B cell (primary cell): Measurements from ENCODE around the gene DNASE1L2. TPM values are rescaled to one million over a fixed set of nuclear protein-coding genes. Genes with fewer than 3 reads are reported as not detected.

Source experiments
- ATAC-seq: fragments of 200-7000 bp; cut with Tn5 transposase; one replicate; pipeline ENCODE4 v1.10.0; 2021; ENCODE audit warnings: low read depth, mild to moderate bottlenecking, moderate number of reproducible peaks, moderate library complexity
- CTCF ChIA-PET: fragments of 350-600 bp; sonication (Branson Sonifier 250); formaldehyde crosslinking; loops from one replicate; lab custom pipeline; 2021; ENCODE audit warnings: antibody characterized with exemption, inconsistent platforms; lab: Charles Lee
- POLR2A ChIA-PET: fragments of 350-600 bp; sonication (Branson Sonifier 250); formaldehyde crosslinking; loops from one replicate; lab custom pipeline; 2021; ENCODE audit warnings: antibody characterized with exemption; lab: Charles Lee
- DNase-seq: peaks from one replicate; pipeline ENCODE4 v3.0.0; 2013
- H2AFZ ChIP-seq: 2 replicates; pipeline ENCODE4 v1.6.1; 2012; ENCODE audit warnings: mild to moderate bottlenecking, low read depth, low read length; ENCODE audit not compliant: insufficient read depth, poor library complexity, severe bottlenecking
- H3K27ac ChIP-seq, 2 donors: 1 replicate in 1 of 2; 2 replicates in 1 of 2; pipeline ENCODE4 v1.5.1; 2012 to 2013; ENCODE audit warnings: low read length in 2 of 2, mild to moderate bottlenecking in 2 of 2, moderate library complexity in 1 of 2
- H3K27me3 ChIP-seq, 4 experiments: fragments of 200-600 bp in 1 of 4; sonication (generic) in 1 of 4; replicated peaks in 1 of 4; 1 replicate in 2 of 4; 2 replicates in 2 of 4; pipeline versions ENCODE4 v1.6.1 to v1.7.0; 2013 to 2016; ENCODE audit warnings: low read length in 3 of 4, mild to moderate bottlenecking in 2 of 4, mixed read lengths in 1 of 4, moderate library complexity in 1 of 4; ENCODE audit not compliant: insufficient read depth in 4 of 4, control insufficient read depth in 3 of 4; ENCODE audit errors: control extremely low read depth in 1 of 4
- H3K36me3 ChIP-seq, 2 experiments: replicated peaks in 1 of 2; 1 replicate in 1 of 2; 2 replicates in 1 of 2; pipeline versions ENCODE4 v1.6.1 to v1.7.1; 2013; ENCODE audit warnings: low read length in 1 of 2; ENCODE audit not compliant: insufficient read depth in 2 of 2, control insufficient read depth in 1 of 2; ENCODE audit errors: control extremely low read depth in 1 of 2, extremely low read depth in 1 of 2
- H3K4me1 ChIP-seq, 2 donors: fragments of 200-600 bp in 1 of 2; sonication (generic) in 1 of 2; 1 replicate in 1 of 2; 2 replicates in 1 of 2; pipeline versions ENCODE4 v1.5.1 to v1.6.1; 2013 to 2017; ENCODE audit warnings: low read length in 2 of 2; ENCODE audit not compliant: control insufficient read depth in 2 of 2, insufficient read depth in 2 of 2
- H3K4me2 ChIP-seq: replicated peaks from 2 replicates; pipeline ENCODE3; 2012; ENCODE audit warnings: mild to moderate bottlenecking, low read depth, low read length; ENCODE audit not compliant: poor library complexity, severe bottlenecking
- H3K4me3 ChIP-seq, 5 experiments: fragments of 200-600 bp in 1 of 5; sonication (generic) in 1 of 5; 1 replicate in 3 of 5; 2 replicates in 2 of 5; pipeline versions ENCODE4 v1.5.1 to v1.7.0; 2011 to 2016; ENCODE audit warnings: low read length in 4 of 5, mild to moderate bottlenecking in 4 of 5, low read depth in 2 of 5, control low read depth in 1 of 5, moderate library complexity in 1 of 5; ENCODE audit not compliant: insufficient read depth in 1 of 5; ENCODE audit errors: control extremely low read depth in 1 of 5, extremely low read depth in 1 of 5
- H3K79me2 ChIP-seq: fragments of 200-600 bp; sonication (generic); one replicate; pipeline ENCODE4 v1.6.0; 2016; ENCODE audit warnings: low read length; ENCODE audit not compliant: control insufficient read depth, insufficient read depth
- H3K9ac ChIP-seq: fragments of 200-600 bp; sonication (generic); 2 replicates; pipeline ENCODE4 v1.6.1; 2017; ENCODE audit warnings: mild to moderate bottlenecking, low read length, moderate library complexity
- H3K9me3 ChIP-seq, 3 donors: one replicate each; pipeline versions ENCODE4 v1.6.1 to v1.7.1; 2013; ENCODE audit warnings: low read length in 2 of 3; ENCODE audit not compliant: control insufficient read depth in 2 of 3, insufficient read depth in 1 of 3; ENCODE audit errors: control extremely low read depth in 1 of 3
- H4K20me1 ChIP-seq: 2 replicates; pipeline ENCODE4 v1.6.0; 2012; ENCODE audit warnings: mild to moderate bottlenecking, low read length; ENCODE audit not compliant: insufficient read depth, control insufficient read depth, poor library complexity, severe bottlenecking
- H3K27ac Mint-ChIP-seq: one replicate; pipeline ENCODE4 v1.8.0; 2021; ENCODE audit warnings: mixed read lengths
- H3K27me3 Mint-ChIP-seq: one replicate; pipeline ENCODE4 v1.8.0; 2021; ENCODE audit warnings: mixed read lengths
- H3K4me1 Mint-ChIP-seq: one replicate; pipeline ENCODE4 v1.8.0; 2021; ENCODE audit warnings: mixed read lengths
- H3K4me3 Mint-ChIP-seq: one replicate; pipeline ENCODE4 v1.8.0; 2021; ENCODE audit warnings: mixed read lengths
- H3K9me3 Mint-ChIP-seq: one replicate; pipeline ENCODE4 v1.8.0; 2022; ENCODE audit warnings: mixed read lengths; ENCODE audit not compliant: insufficient read depth
- EZH2 ChIP-seq: IDR thresholded peaks from 2 replicates; pipeline ENCODE4 v1.6.1; 2012; ENCODE audit warnings: borderline replicate concordance, low read depth, mild to moderate bottlenecking, moderate library complexity, low read length; ENCODE audit not compliant: insufficient read depth, poor library complexity, severe bottlenecking
- WGBS: methylation state at CpG from one replicate; pipeline ENCODE4 v1.1.5; 2013; ENCODE audit warnings: missing lambda C conversion rate; ENCODE audit not compliant: insufficient coverage; 5-methylcytosine and 5-hydroxymethylcytosine counted together
- intact Hi-C: fragments of 100-400 bp; cut with micrococcal nuclease; formaldehyde crosslinking; loops from one replicate; pipeline ENCODE4 v1.10.0; 2022
- polyA plus RNA-seq: library from polyadenylated mRNA; depleted of rRNA; stranded (reverse); fragments of >200 nt; gene quantifications from 2 replicates; pipeline ENCODE4 v1.2.3, GENCODE V29; 2012
- total RNA-seq, 2 donors: library from RNA; stranded (reverse); fragments of 120-200 nt in 1 of 2; gene quantifications; 1 replicate in 1 of 2; 2 replicates in 1 of 2; pipeline versions ENCODE4 v1.2.3 to v1.2.4, GENCODE V29; 2013 to 2022
- TF ChIP-seq, protein P1 (sequence below): fragments of 200-600 bp; IDR thresholded peaks from one replicate; pipeline ENCODE4 v1.8.0; 2022; ENCODE audit warnings: antibody characterized with exemption, mild to moderate bottlenecking

The DNASE1L2 gene
- total and polyA plus RNA-seq, 2 donors (not counting 1 experiment from before 2014, with no cell fraction given) = 1.1 to 1.6 TPM

DNA sequence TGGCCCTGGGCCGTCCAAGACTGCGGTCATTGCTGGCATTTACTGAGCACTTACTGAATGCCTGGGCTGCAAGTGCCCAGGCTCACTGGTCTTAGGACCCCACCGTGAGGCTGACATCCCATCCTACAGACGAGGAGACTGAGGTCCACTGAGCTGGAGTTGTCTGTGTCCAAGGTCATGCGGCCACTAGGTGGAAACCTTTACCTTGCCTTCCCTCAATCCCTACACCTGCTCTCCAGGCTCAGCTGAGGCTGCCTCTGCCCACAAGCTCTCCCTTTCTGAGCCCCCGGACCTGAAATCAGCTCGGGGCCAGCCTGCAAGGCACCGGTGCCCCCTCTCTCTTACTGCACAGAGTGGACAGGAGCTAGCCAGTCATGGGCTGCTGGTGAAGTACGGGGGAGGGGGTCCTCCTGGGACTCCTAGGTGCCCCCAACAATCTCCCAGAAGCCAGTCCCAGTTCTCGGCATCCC is 41.4 kb upstream of the DNASE1L2 start:
- Mint-ChIP-seq H3K4me3 (peak overlapping the region; percentile 78), H3K9me3 (no peaks in the 10 kb centered on the region), H3K4me1 (peaks cover 10% of the 10 kb centered on the region), H3K27me3 (peaks cover 28% of the 10 kb centered on the region), H3K27ac (peak overlapping the region; percentile 37)
- intact Hi-C loops = loop anchor here (1.0 to 10.0 kb wide), 4 partner anchors 56 to 410 kb away; partner anchors contain the start of genes ABCA3 and ECI1
- Histone ChIP-seq H3K9me3 (peaks cover 0 to 6% (median 0%) of the 10 kb centered on the region in 3 donors), H4K20me1 (no peaks in the 10 kb centered on the region), H3K36me3 (no peaks in the 10 kb centered on the region), H3K79me2 (no peaks in the 10 kb centered on the region), H3K4me3 (peak overlapping the region in 1 of 5 experiments; percentile 44), H3K27me3 (peaks cover 0 to 50% (median 20%) of the 10 kb centered on the region in 4 experiments), H3K9ac (no peak overlapping the region), H2AFZ (no peak overlapping the region), H3K4me1 (peaks cover 12 to 22% of the 10 kb centered on the region in 2 donors), H3K4me2 (peak overlapping the region; percentile 83), H3K27ac (no peak overlapping the region)
- TF ChIP-seq, protein P1, sequence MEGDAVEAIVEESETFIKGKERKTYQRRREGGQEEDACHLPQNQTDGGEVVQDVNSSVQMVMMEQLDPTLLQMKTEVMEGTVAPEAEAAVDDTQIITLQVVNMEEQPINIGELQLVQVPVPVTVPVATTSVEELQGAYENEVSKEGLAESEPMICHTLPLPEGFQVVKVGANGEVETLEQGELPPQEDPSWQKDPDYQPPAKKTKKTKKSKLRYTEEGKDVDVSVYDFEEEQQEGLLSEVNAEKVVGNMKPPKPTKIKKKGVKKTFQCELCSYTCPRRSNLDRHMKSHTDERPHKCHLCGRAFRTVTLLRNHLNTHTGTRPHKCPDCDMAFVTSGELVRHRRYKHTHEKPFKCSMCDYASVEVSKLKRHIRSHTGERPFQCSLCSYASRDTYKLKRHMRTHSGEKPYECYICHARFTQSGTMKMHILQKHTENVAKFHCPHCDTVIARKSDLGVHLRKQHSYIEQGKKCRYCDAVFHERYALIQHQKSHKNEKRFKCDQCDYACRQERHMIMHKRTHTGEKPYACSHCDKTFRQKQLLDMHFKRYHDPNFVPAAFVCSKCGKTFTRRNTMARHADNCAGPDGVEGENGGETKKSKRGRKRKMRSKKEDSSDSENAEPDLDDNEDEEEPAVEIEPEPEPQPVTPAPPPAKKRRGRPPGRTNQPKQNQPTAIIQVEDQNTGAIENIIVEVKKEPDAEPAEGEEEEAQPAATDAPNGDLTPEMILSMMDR = peak; percentile 47
- no peak for TF ChIP-seq EZH2
- POLR2A ChIA-PET = interaction anchor here (1.0 to 1.1 kb wide), 2 partner anchors 10 to 306 kb away, joined by 3 read pairs; partner anchors contain the start of gene MLST8
- peak; percentile 73 for ATAC-seq
- WGBS = 40% methylated on average over 6 of the region's 10 CpGs
- CTCF ChIA-PET = interaction anchor here (0.6 to 4.7 kb wide), 29 partner anchors 10 to 325 kb away, joined by 3 to 71 read pairs (median 4); partner anchors contain the start of genes AMDHD2, ATP6V0C, BRICD5 and CCNF
- peak; percentile 77 for DNase-seq
